GM18505 (cell line): ENCODE measurements around the gene SLTM.
"Not testable (repeated sequence)": the region's sequence is repeated elsewhere in the genome, so short reads cannot be mapped to it uniquely, and the experiment has no call there.

Source experiments
- ATAC-seq: cut with Tn5 transposase; IDR thresholded peaks from one replicate; pipeline ENCODE4 v1.9.1; 2021; ENCODE audit not compliant: unreplicated experiment
- POLR2A ChIP-seq: IDR thresholded peaks from 4 replicates; pipeline ENCODE4 v1.6.1; 2011; ENCODE audit warnings: borderline replicate concordance; ENCODE audit not compliant: insufficient read depth, insufficient read length; ENCODE audit errors: extremely low read depth

Gene SLTM

DNA sequence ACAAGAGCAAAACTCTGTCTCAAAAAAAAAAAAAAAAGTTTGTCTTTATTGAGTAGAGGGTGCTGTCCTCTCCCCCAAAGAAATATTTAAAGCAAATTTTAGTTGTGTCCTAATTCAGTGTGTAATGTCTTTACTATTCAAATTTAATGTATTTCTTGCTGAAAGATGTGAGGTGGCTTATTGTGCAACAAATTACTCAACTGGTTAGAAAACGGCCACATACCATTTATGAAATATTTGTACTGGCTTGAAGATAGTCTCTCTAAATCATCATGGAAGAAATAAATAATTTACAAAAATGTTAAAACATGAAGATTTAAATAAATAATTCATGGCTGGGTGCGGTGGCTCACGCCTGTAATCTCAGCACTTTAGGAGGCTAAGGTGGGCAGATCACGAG lies 63.0 kb downstream of the SLTM start:
- no peak for TF ChIP-seq POLR2A
- ATAC-seq: no peak

DNA sequence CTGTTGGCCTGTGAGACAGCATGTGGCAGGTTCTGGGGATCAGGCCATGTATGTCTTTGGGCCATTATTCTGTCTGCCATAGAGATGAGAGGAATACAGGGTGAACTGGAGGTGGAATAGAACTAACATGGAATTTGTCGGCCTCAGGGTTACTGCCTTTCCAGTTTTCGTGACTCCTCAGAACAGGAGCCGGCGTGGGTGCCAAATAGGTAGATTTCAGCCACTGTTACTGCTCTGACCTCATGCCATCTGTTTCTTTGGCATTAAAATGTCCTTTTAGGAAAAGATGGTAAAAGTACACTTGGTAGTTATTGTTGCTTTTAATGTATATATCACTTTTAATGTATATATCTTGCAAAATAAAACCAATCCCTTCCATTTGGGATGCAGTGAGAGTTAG lies 65.6 kb downstream of the SLTM start:
- no peak for ATAC-seq
- TF ChIP-seq POLR2A: no peak

- TF ChIP-seq POLR2A: no peak
- no peak for ATAC-seq
Observed at GRCh38 chr15:58865425-58865880, 68.0 kb downstream of the SLTM start.

DNA sequence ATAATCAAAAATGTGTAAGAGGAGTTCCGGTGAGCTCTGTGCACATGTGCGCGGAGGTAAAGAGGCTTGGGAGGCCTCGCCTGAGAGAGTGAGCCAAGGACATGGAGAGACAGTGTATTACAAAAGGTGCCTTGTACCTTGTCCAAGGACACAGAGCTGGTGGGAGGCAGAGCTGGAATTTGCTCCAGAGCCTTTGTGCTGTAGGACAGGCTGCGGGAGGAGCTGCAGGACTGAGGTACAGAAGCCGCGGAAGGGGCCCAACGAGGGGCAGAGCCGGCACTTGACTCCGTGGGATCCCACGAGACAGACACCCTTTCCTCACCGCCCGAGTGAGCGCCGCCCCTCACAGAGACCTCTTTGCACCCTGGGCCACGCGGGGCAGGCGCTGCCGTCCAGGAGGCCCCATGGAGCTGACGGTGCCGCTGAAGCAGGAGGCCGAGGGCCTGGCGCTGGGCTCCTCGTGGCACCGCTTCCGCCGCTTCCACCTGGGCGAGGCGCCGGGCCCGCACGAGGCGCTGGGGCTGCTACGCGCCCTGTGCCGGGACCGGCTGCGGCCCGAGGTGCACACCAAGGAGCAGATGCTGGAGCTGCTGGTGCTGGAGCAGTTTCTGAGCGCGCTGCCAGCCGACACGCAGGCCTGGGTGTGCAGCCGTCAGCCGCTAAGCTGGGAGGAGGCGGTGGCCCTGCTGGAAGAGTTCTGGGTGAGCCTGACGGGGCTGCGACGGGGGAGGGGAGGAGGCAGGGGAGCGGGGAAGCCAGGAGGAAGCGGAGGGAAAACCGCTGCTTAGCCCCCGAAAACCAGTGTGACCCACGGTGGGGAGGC lies 68.7 kb downstream of the SLTM start:
- TF ChIP-seq POLR2A: no peak
- no peak for ATAC-seq

GRCh38 chr15:58862326-58862725 lies 71.2 kb downstream of the SLTM start:
- no peak for TF ChIP-seq POLR2A
- no peak for ATAC-seq

GRCh38 chr15:58856621-58857020 lies 76.9 kb downstream of the SLTM start:
- ATAC-seq: not testable (repeated sequence)

DNA sequence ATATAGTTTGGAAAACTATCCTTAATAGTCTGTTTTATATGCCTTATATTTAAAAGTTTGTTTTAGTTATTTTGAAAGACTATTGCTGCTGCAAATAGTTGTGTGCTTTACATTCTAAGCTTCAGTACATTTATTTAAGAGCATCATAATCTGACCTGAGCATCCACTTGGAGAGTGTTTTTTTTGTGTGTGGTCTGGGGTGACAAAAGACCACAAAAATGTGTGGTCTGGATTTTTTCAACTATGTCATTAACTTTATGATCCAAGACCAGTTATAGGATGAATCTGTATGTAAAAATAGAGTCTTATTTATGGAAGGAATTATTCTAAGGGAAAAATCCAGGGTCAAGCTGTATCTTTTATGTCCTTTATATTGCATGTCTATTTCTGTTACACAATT lies 77.4 kb downstream of the SLTM start:
- TF ChIP-seq POLR2A: no peak
- ATAC-seq: no peak

DNA sequence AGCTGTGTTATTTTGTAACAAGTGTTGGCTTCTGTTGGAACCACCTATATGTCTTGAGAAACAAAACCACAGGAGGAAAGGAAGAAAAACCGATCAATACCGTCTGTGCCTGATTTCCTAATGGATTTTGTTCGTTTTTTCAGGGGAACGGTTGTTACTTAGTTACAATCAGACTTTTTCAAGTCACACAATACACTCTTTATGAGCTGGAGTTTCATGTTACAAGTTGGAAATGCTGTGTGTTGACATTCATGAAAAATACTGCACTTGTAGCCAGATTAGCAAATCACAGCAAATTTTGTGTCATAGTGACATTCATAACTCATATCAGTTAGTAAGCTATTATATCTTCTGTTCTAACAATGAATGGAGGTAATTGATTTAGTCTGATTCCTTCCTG lies 78.9 kb downstream of the SLTM start:
- no peak for ATAC-seq

DNA sequence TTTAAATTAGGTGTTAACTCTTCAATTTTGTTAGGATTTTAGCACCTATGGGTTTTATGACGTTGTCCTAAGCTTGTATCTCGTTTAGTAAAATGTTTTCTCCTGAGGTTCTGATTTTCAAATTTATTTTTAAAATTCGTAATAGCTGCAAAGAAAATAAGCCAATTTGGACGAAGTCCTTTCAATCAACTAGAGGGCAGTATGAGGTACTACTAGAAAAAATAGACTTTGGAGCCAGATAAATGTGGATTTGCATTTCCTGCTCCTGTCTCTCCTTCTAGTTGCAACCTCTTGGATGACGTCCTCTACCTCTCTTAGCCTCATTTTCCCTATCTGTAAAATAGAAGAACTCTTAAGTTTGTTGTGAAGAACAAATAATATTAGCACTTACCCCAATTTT lies 81.1 kb downstream of the SLTM start:
- TF ChIP-seq POLR2A: no peak
- ATAC-seq: no peak

More for the DNA sequence above, 78.9 kb downstream of the SLTM start:
- TF ChIP-seq POLR2A: no peak

DNA sequence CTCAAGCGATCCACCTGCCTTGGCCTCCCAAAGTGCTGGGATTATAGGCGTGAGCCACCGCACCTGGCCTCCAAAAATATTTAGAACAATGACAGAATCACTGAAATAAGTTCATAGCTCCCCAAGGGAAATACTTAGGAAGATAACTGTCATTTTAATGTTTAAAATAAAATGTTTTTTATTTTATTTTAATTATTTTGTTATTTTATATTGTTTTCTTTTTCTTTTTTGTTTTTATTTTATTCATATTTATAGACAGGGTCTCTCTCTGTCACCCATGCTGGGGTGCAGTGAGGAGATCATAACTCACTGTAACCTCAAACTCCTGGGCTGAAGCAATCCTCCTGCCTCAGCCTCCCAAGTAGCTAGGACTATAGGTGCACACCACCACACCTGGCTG lies 82.3 kb downstream of the SLTM start:
- not testable (repeated sequence) for ATAC-seq

- no peak for TF ChIP-seq POLR2A
- no peak for ATAC-seq
Observed at GRCh38 chr15:58842713-58843396, 90.6 kb downstream of the SLTM start.

GRCh38 chr15:58840048-58840447 lies 93.4 kb downstream of the SLTM start:
- TF ChIP-seq POLR2A: no peak
- no peak for ATAC-seq

DNA sequence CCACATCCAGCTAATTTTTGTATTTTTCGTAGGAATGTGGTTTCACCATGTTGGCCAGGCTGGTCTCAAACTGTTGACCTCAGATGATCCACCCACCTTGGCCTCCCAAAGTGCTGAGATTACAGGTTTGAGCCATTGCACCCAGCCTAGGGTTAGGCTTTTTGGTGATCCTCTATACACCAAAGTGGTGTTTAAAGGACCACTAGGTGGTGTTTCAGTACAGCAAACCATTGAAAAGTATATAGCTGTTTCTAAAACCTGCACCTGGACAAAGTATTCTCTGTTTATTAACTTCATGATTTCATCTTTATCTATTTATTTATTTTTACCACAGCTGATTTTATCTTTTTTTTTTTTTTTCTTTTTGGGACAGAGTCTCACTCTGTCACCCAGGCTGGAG lies 94.0 kb downstream of the SLTM start:
- no peak for ATAC-seq
- TF ChIP-seq POLR2A: no peak

- not testable (repeated sequence) for ATAC-seq
Observed at GRCh38 chr15:58833681-58834426, 99.6 kb downstream of the SLTM start.
